ENCODE measurements around the gene DSC3.
"Not testable (repeated sequence)": the region's sequence is repeated elsewhere in the genome, so short reads cannot be mapped to it uniquely, and the experiment has no call there.

The DSC3 gene

GRCh38 chr18:31041271-31042083 lies 1.1 kb downstream of the DSC3 start:
- DNase-seq (ENCODE audit: low spot score), result no peak

GRCh38 chr18:31040686-31041270 lies 1.8 kb downstream of the DSC3 start:
- DNase-seq (ENCODE audit: low spot score), result no peak

GRCh38 chr18:31039426-31039825 lies 3.1 kb downstream of the DSC3 start:
- DNase-seq (ENCODE audit: low spot score), result no peak

DNA sequence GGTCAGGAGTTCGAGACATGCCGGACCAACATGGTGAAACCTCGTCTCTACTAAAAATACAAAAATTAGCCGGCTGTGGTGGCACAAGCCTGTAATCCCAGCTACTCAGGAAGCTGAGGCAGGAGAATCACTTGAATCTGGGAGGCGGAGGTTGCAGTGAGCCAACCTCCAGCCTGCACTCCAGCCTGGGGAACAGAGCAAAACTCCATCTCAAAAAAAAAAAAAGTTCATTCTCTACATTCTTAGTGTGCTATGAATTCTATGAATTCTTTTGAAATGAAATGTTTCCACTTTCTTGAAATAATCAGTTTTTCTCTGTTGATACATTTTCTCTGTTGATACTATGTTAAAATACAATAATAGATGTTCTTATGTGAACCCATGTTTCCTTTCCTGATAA lies 4.9 kb downstream of the DSC3 start:
- DNase-seq (ENCODE audit: low spot score), result not testable (repeated sequence)

GRCh38 chr18:31034541-31034940 lies 8.0 kb downstream of the DSC3 start:
- no peak for DNase-seq (ENCODE audit: low spot score)

- DNase-seq (ENCODE audit: low spot score), result no peak
Measured at GRCh38 chr18:31030574-31031278, 11.8 kb downstream of the DSC3 start.

DNA sequence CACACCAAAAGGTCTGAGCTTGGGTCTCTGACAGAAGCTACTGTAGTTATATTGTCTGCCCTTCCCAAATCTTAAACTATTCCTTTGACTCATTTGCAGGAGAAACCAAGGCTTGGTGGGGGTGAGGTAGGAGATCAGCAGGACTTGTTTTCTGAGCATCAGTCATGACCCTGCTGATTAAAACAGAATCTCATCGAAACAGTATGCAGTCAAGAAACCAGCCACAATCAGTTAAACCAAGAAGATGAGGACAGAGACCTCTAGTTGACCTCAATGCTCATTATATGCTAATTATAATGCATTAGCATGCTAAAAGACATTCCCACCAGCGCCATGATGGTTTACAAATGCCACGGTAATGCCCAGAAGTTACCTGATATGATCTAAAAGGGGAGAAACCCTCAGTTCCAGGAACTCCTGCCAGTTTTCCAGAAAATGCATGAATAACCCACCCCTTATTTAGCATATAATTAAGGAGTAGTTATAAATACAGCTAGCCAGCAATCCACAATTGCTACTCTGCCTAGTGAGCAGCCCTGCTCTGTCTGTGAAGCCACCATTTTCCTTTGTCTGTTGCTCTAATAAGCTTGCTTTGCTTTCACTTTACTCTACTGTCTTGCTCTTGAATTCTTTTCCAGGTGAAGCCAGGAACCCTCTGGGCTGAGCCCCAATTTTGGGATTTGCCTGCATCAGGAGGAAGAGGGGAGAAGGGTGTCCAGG lies 26.7 kb downstream of the DSC3 start:
- no peak for DNase-seq (ENCODE audit: low spot score)

- not testable (repeated sequence) for DNase-seq (ENCODE audit: low spot score)
Measured at GRCh38 chr18:31011455-31011854, 31.1 kb downstream of the DSC3 start.

GRCh38 chr18:31010601-31011000 lies 31.9 kb downstream of the DSC3 start:
- DNase-seq (ENCODE audit: low spot score), result no peak

- no peak for DNase-seq (ENCODE audit: low spot score)
Measured at GRCh38 chr18:30999887-31000628, 42.5 kb downstream of the DSC3 start.

GRCh38 chr18:30999186-30999585 lies 43.4 kb downstream of the DSC3 start:
- no peak for DNase-seq (ENCODE audit: low spot score)

DNA sequence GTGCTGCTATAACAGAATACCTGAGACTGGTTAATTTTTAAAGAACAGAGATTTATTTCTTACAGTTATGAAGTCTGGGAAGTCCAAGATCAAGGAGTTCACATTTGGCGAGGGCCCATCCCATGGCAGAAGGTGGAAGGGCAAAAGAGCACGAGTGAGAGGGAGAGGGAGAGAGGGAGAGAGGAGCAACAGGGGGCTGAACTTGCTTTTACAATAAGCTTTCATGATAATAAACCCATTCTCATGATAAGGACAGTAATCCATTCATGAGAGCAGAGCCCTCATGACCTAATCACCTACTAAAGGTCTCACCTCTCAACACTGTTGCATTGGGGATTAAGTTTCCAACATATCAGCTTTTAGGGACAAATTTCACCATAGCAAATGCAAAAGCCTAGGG lies 45.3 kb downstream of the DSC3 start:
- DNase-seq (ENCODE audit: low spot score), result no peak

DNA sequence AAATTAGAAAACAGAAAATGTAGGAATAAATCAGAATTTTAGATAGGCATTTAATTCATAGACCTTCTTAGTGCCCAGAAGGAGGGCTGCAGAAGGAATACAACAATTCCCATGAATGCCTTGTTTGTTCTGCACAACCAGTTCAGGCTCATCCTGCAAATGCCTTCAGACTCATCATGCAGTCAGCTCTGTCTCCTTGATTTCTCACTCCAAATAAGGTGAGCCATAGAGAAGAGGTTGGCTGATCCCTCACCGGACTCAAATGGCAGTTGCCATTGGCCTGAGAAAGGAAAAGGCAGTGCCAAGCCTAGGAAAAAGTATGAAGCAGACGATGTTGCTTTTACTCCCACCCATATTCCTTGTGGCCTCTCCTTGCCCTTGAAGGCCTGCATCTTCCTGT lies 50.3 kb downstream of the DSC3 start:
- no peak for DNase-seq (ENCODE audit: low spot score)

GRCh38 chr18:30991397-30991796 lies 51.1 kb downstream of the DSC3 start:
- no peak for DNase-seq (ENCODE audit: low spot score)

- DNase-seq (ENCODE audit: low spot score), result no peak
Measured at GRCh38 chr18:30989141-30989540, 53.4 kb downstream of the DSC3 start.

GRCh38 chr18:30988440-30988839 lies 54.1 kb downstream of the DSC3 start:
- no peak for DNase-seq (ENCODE audit: low spot score)

DNA sequence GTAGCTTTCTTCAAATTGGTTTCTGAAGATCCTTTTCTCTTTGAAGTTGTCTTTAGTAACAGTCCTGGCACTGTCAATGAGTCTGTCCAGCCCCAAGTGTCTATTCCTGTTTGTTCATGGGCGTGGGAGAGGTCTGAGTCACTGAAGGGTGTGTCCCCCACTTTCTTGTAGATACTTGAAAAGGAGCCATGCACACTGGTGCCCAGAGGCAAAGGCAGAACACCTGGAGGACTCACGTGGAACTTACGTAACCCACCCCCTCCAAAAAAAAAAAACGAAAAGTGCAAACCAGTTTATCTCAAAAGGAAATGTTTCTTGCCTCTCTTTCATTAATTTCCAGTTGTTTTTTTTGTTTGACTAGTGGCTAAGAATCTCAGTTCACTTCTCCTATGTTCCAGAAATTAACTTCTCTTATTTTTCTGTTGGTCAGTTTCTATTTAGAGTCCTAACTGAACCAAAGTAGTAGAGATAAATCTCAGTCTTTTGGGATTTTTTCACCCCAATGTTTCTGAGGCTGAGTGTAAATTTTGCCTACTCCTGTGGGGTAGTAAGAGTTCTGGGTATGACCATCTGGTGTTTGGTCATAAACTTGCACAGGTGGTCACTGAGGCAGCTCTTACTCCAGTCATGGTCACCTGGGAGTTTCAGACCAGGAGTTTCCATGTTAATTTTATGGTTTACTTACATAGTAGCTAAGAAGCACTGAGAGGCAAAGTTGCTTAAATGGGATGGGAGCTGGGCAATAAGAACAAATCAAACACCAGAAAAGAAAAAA lies 54.9 kb downstream of the DSC3 start:
- no peak for DNase-seq (ENCODE audit: low spot score)

DNA sequence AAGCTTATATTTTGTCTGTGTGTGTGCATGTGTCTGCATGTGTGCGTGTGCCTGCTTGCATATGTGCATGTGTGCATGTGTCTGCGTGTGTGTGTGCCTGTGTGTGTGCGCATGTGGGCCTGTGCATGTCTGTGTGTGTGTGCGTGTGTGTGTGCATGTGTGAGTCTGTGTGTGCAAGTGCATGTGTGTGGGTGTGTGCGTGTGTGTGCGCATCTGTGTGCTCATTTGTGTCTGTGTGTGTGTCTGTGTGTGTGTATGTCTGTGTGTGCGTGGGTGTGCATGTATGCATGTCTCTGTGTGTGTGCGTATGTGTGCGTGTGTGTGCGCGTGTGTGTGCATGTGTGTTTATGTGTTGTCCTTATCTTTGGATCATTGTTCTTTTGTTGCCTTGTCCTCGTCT lies 56.8 kb downstream of the DSC3 start:
- DNase-seq (ENCODE audit: low spot score), result no peak

DNA sequence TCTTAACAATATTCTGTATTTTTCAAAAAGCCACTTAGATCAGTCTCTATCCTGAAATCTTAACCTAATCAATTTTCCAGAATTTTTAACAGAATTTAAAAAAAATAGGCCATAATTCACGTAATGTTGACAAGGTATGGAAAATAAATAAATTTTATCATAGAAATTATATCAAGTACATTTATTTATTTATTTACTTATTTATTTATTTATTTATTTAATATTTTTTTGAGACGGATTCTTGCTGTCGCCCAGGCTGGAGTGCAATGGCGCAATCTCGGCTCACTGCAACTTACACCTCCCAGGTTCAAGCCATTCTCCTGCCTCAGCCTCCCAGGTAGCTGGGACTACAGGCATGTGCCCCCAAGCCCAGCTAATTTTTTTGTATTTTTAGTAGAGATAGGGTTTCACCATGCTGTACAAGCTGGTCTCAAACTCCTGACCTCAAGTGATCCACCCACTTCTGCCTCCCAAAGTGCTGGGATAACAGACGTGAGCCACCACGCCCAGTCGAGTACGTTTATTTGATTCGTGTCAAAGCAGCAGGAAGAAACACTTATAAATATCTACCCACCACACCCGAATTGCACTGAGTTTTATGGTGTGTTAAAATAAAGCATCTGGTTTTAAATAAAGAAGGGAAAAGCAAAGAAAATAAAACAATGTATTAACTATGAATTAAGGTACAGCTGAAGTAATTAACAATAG lies 60.1 kb downstream of the DSC3 start:
- DNase-seq (ENCODE audit: low spot score), result no peak

GRCh38 chr18:30978091-30978490 lies 64.5 kb downstream of the DSC3 start:
- not testable (repeated sequence) for DNase-seq (ENCODE audit: low spot score)
